GM06990 (cell line): Measurements from ENCODE around the gene IGF2R.

Experiments
- DNase-seq: peaks from one replicate; pipeline ENCODE4 v3.0.0-alpha.2; 2011; ENCODE audit not compliant: insufficient read length; ENCODE audit errors: extremely low read depth
- H3K27me3 ChIP-seq: replicated peaks from 2 replicates; pipeline ENCODE4 v1.6.0; 2011; ENCODE audit warnings: low read length; ENCODE audit not compliant: control insufficient read depth, insufficient read depth
- H3K36me3 ChIP-seq: 2 replicates; pipeline ENCODE4 v1.5.1; 2011; ENCODE audit warnings: low read length; ENCODE audit not compliant: control insufficient read depth, insufficient read depth
- H3K4me3 ChIP-seq: replicated peaks from 2 replicates; pipeline ENCODE4 v1.5.1; 2011; ENCODE audit warnings: low read depth, mild to moderate bottlenecking, control low read depth, low read length
- CTCF ChIP-seq: IDR thresholded peaks from 2 replicates; pipeline ENCODE4 v1.5.1; 2011; ENCODE audit warnings: low read length, control low read depth, mild to moderate bottlenecking, inconsistent platforms; ENCODE audit not compliant: insufficient read depth, poor library complexity, severe bottlenecking

IGF2R gene

GRCh38 chr6:159931112-159931511 is 37.8 kb upstream of the IGF2R start:
- peak; percentile 71 for DNase-seq
- H3K36me3 ChIP-seq = no peaks in the 10 kb centered on the region
- no peak overlapping the region for H3K4me3 ChIP-seq
- no peaks in the 10 kb centered on the region for H3K27me3 ChIP-seq
- no peak for TF ChIP-seq CTCF

GRCh38 chr6:159931846-159932245 is 37.0 kb upstream of the IGF2R start:
- no peaks in the 10 kb centered on the region for H3K36me3 ChIP-seq
- no peak for DNase-seq
- H3K4me3 ChIP-seq = no peak overlapping the region
- no peaks in the 10 kb centered on the region for H3K27me3 ChIP-seq
- TF ChIP-seq CTCF = no peak

- no peak for DNase-seq
- Histone ChIP-seq H3K27me3 (no peaks in the 10 kb centered on the region), H3K4me3 (no peak overlapping the region), H3K36me3 (no peaks in the 10 kb centered on the region)
- no peak for TF ChIP-seq CTCF
Observed at GRCh38 chr6:159933077-159933476, 35.8 kb upstream of the IGF2R start.

GRCh38 chr6:159934181-159934580 is 34.7 kb upstream of the IGF2R start:
- no peaks in the 10 kb centered on the region for H3K36me3 ChIP-seq
- DNase-seq = no peak
- no peak for TF ChIP-seq CTCF
- H3K4me3 ChIP-seq = no peak overlapping the region
- no peaks in the 10 kb centered on the region for H3K27me3 ChIP-seq

- H3K36me3 ChIP-seq = no peaks in the 10 kb centered on the region
- no peak overlapping the region for H3K4me3 ChIP-seq
- DNase-seq = no peak
- TF ChIP-seq CTCF = no peak
- H3K27me3 ChIP-seq = no peaks in the 10 kb centered on the region
Observed at GRCh38 chr6:159935065-159935464, 33.8 kb upstream of the IGF2R start.

- no peak for DNase-seq
- H3K27me3 ChIP-seq = no peaks in the 10 kb centered on the region
- TF ChIP-seq CTCF = no peak
- no peak overlapping the region for H3K4me3 ChIP-seq
- no peaks in the 10 kb centered on the region for H3K36me3 ChIP-seq
Observed at GRCh38 chr6:159935633-159936032, 33.2 kb upstream of the IGF2R start.
